Measurements from ENCODE around the gene ALDH16A1. TPM values are rescaled to one million over a fixed set of nuclear protein-coding genes. Genes with fewer than 3 reads are reported as not detected.
A peak's percentile ranks its signal among the peaks of the same experiment; 100 is the strongest.

The ALDH16A1 gene
- polyA plus RNA-seq, 5 donors = 12.8 to 24.3 (median 14.0) TPM

GRCh38 chr19:49512970-49513745, 60.1 kb downstream of the ALDH16A1 start:
- DNase-seq = peak; percentile 68 to 74

GRCh38 chr19:49513746-49514118, 60.7 kb downstream of the ALDH16A1 start:
- no peak for DNase-seq

GRCh38 chr19:49514151-49514550, 61.1 kb downstream of the ALDH16A1 start:
- DNase-seq = no peak

- no peak for DNase-seq
Observed at GRCh38 chr19:49515767-49516166, 62.7 kb downstream of the ALDH16A1 start.

GRCh38 chr19:49518033-49518432, 65.0 kb downstream of the ALDH16A1 start:
- no peak for DNase-seq

Other genes starting within 250 kb of the ALDH16A1 start
- 1 to 10 TPM; 2.7 to 5.3 (median 3.9) TPM for gene SLC6A16, start 128.0 kb upstream of the ALDH16A1 start, polyA plus RNA-seq (ENCODE audit: insufficient read depth in 1 of 5, insufficient read length in 5 of 5, low replicate concordance in 1 of 5)
- gene CD37, start 117.8 kb upstream of the ALDH16A1 start, polyA plus RNA-seq (ENCODE audit: insufficient read depth in 1 of 5, insufficient read length in 5 of 5, low replicate concordance in 1 of 5) = 10 to 100 TPM; 35.1 to 50.8 (median 44.1) TPM
- gene TEAD2, start 90.8 kb upstream of the ALDH16A1 start, polyA plus RNA-seq (ENCODE audit: insufficient read depth in 1 of 5, insufficient read length in 5 of 5, low replicate concordance in 1 of 5) = 100 to 1,000 TPM; 105 to 138 (median 117) TPM
- 1 to 10 TPM; 2.4 to 5.0 (median 3.6) TPM for gene DKKL1, start 89.3 kb upstream of the ALDH16A1 start, polyA plus RNA-seq (ENCODE audit: insufficient read depth in 1 of 5, insufficient read length in 5 of 5, low replicate concordance in 1 of 5)
- gene KASH5, start 65.0 kb upstream of the ALDH16A1 start, polyA plus RNA-seq (ENCODE audit: insufficient read depth in 1 of 5, insufficient read length in 5 of 5, low replicate concordance in 1 of 5) = not detected
- not detected for gene PTH2, start 29.8 kb upstream of the ALDH16A1 start, polyA plus RNA-seq (ENCODE audit: insufficient read depth in 1 of 5, insufficient read length in 5 of 5, low replicate concordance in 1 of 5)
- not detected for gene GFY, start 27.8 kb upstream of the ALDH16A1 start, polyA plus RNA-seq (ENCODE audit: insufficient read depth in 1 of 5, insufficient read length in 5 of 5, low replicate concordance in 1 of 5)
- under 1 TPM; 0.31 to 0.51 (median 0.34) TPM for gene SLC17A7, start 11.7 kb upstream of the ALDH16A1 start, polyA plus RNA-seq (ENCODE audit: insufficient read depth in 1 of 5, insufficient read length in 5 of 5, low replicate concordance in 1 of 5)
- gene PIH1D1, start 1.4 kb upstream of the ALDH16A1 start, polyA plus RNA-seq (ENCODE audit: insufficient read depth in 1 of 5, insufficient read length in 5 of 5, low replicate concordance in 1 of 5) = 10 to 100 TPM; 66.9 to 88.7 (median 78.2) TPM
- gene FLT3LG, start 21.0 kb downstream of the ALDH16A1 start, polyA plus RNA-seq (ENCODE audit: insufficient read depth in 1 of 5, insufficient read length in 5 of 5, low replicate concordance in 1 of 5) = 10 to 100 TPM in 1 of 5 donors, 1 to 10 TPM in 4; 4.8 to 10.1 (median 6.5) TPM
- 1,000 to 10,000 TPM; 3,241 to 4,813 (median 3,633) TPM for gene RPL13A, start 34.4 kb downstream of the ALDH16A1 start, polyA plus RNA-seq (ENCODE audit: insufficient read depth in 1 of 5, insufficient read length in 5 of 5, low replicate concordance in 1 of 5)
- gene RPS11, start 43.2 kb downstream of the ALDH16A1 start, polyA plus RNA-seq (ENCODE audit: insufficient read depth in 1 of 5, insufficient read length in 5 of 5, low replicate concordance in 1 of 5) = 1,000 to 10,000 TPM; 3,362 to 3,985 (median 3,582) TPM
- 100 to 1,000 TPM; 258 to 406 (median 318) TPM for gene FCGRT, start 59.4 kb downstream of the ALDH16A1 start, polyA plus RNA-seq (ENCODE audit: insufficient read depth in 1 of 5, insufficient read length in 5 of 5, low replicate concordance in 1 of 5)
- 10 to 100 TPM; 13.9 to 48.4 (median 21.5) TPM for gene RCN3, start 74.8 kb downstream of the ALDH16A1 start, polyA plus RNA-seq (ENCODE audit: insufficient read depth in 1 of 5, insufficient read length in 5 of 5, low replicate concordance in 1 of 5)
- 10 to 100 TPM; 51.0 to 80.7 (median 59.0) TPM for gene NOSIP, start 127.3 kb downstream of the ALDH16A1 start, polyA plus RNA-seq (ENCODE audit: insufficient read depth in 1 of 5, insufficient read length in 5 of 5, low replicate concordance in 1 of 5)
- 1 to 10 TPM; 3.3 to 6.1 (median 4.4) TPM for gene PRRG2, start 128.1 kb downstream of the ALDH16A1 start, polyA plus RNA-seq (ENCODE audit: insufficient read depth in 1 of 5, insufficient read length in 5 of 5, low replicate concordance in 1 of 5)
- 10 to 100 TPM; 15.9 to 35.4 (median 23.7) TPM for gene PRR12, start 138.0 kb downstream of the ALDH16A1 start, polyA plus RNA-seq (ENCODE audit: insufficient read depth in 1 of 5, insufficient read length in 5 of 5, low replicate concordance in 1 of 5)
- 10 to 100 TPM; 20.3 to 39.5 (median 24.7) TPM for gene RRAS, start 186.9 kb downstream of the ALDH16A1 start, polyA plus RNA-seq (ENCODE audit: insufficient read depth in 1 of 5, insufficient read length in 5 of 5, low replicate concordance in 1 of 5)
- gene SCAF1, start 189.0 kb downstream of the ALDH16A1 start, polyA plus RNA-seq (ENCODE audit: insufficient read depth in 1 of 5, insufficient read length in 5 of 5, low replicate concordance in 1 of 5) = 10 to 100 TPM; 18.4 to 45.0 (median 31.3) TPM
- 10 to 100 TPM; 48.9 to 87.5 (median 73.7) TPM for gene IRF3, start 212.6 kb downstream of the ALDH16A1 start, polyA plus RNA-seq (ENCODE audit: insufficient read depth in 1 of 5, insufficient read length in 5 of 5, low replicate concordance in 1 of 5)
- 10 to 100 TPM; 20.2 to 34.8 (median 24.7) TPM for gene BCL2L12, start 212.7 kb downstream of the ALDH16A1 start, polyA plus RNA-seq (ENCODE audit: insufficient read depth in 1 of 5, insufficient read length in 5 of 5, low replicate concordance in 1 of 5)
- 100 to 1,000 TPM; 189 to 299 (median 236) TPM for gene PRMT1, start 224.0 kb downstream of the ALDH16A1 start, polyA plus RNA-seq (ENCODE audit: insufficient read depth in 1 of 5, insufficient read length in 5 of 5, low replicate concordance in 1 of 5)
- 1 to 10 TPM in 4 of 5 donors, under 1 TPM in 1; 0.76 to 2.8 (median 1.3) TPM for gene ADM5, start 236.4 kb downstream of the ALDH16A1 start, polyA plus RNA-seq (ENCODE audit: insufficient read depth in 1 of 5, insufficient read length in 5 of 5, low replicate concordance in 1 of 5)
- gene CPT1C, start 237.9 kb downstream of the ALDH16A1 start, polyA plus RNA-seq (ENCODE audit: insufficient read depth in 1 of 5, insufficient read length in 5 of 5, low replicate concordance in 1 of 5) = 10 to 100 TPM; 24.3 to 34.0 (median 27.8) TPM